CD4-positive, alpha-beta memory T cell (primary cell): ENCODE data around the gene CRYBB1. TPM values are rescaled to one million over a fixed set of nuclear protein-coding genes. Genes with fewer than 3 reads are reported as not detected.
A peak's percentile ranks its signal among the peaks of the same experiment; 100 is the strongest.

Experiments
- CTCF ChIA-PET: fragments of 350-600 bp; sonication (Branson Sonifier 250); formaldehyde crosslinking; loops from one replicate; lab custom pipeline; 2021; ENCODE audit warnings: inconsistent platforms; ENCODE audit not compliant: partially characterized antibody; lab: Charles Lee
- POLR2A ChIA-PET: fragments of 350-600 bp; sonication (Branson Sonifier 250); formaldehyde crosslinking; loops from one replicate; lab custom pipeline; 2021; ENCODE audit not compliant: partially characterized antibody; lab: Charles Lee
- DNase-seq, 5 donors: peaks; one replicate each; pipeline versions ENCODE4 v3.0.0 to v3.0.0-alpha.2; 2020 to 2022; ENCODE audit warnings: mixed read lengths in 1 of 5
- H3K27ac ChIP-seq: one replicate; pipeline ENCODE4 v1.7.0; 2013; ENCODE audit warnings: low read depth, low read length
- H3K27me3 ChIP-seq: 2 replicates; pipeline ENCODE4 v1.7.0; 2013; ENCODE audit warnings: mild to moderate bottlenecking, low read length, moderate library complexity; ENCODE audit not compliant: insufficient read depth
- H3K36me3 ChIP-seq: 2 replicates; pipeline ENCODE4 v1.7.0; 2013; ENCODE audit warnings: mild to moderate bottlenecking, low read length, moderate library complexity; ENCODE audit not compliant: insufficient read depth
- H3K4me1 ChIP-seq: 2 replicates; pipeline ENCODE4 v1.7.0; 2013; ENCODE audit warnings: mild to moderate bottlenecking, low read length, moderate library complexity; ENCODE audit not compliant: insufficient read depth
- H3K4me3 ChIP-seq, 2 donors: one replicate each; pipeline ENCODE4 v1.7.0; 2013; ENCODE audit warnings: low read length in 2 of 2, mild to moderate bottlenecking in 1 of 2
- H3K9me3 ChIP-seq, 2 donors: one replicate each; pipeline ENCODE4 v1.7.0; 2013; ENCODE audit warnings: low read length in 2 of 2, control low read depth in 1 of 2; ENCODE audit not compliant: control insufficient read depth in 1 of 2
- H3K27ac Mint-ChIP-seq, 7 donors: one replicate each; pipeline ENCODE4 v1.8.0; 2020 to 2021; ENCODE audit warnings: mixed read lengths in 7 of 7, mild to moderate bottlenecking in 6 of 7, inconsistent platforms in 3 of 7, moderate library complexity in 3 of 7
- H3K27me3 Mint-ChIP-seq, 2 donors: one replicate each; pipeline ENCODE4 v1.8.0; 2020 to 2021; ENCODE audit warnings: mixed read lengths in 2 of 2
- H3K36me3 Mint-ChIP-seq, 2 donors: one replicate each; pipeline ENCODE4 v1.8.0; 2020 to 2021; ENCODE audit warnings: mixed read lengths in 2 of 2, inconsistent platforms in 1 of 2, mild to moderate bottlenecking in 1 of 2
- H3K4me1 Mint-ChIP-seq, 4 donors: one replicate each; pipeline ENCODE4 v1.8.0; 2020 to 2021; ENCODE audit warnings: mixed read lengths in 4 of 4, mild to moderate bottlenecking in 1 of 4
- H3K4me3 Mint-ChIP-seq, 8 donors: one replicate each; pipeline ENCODE4 v1.8.0; 2020 to 2021; ENCODE audit warnings: mixed read lengths in 8 of 8, mild to moderate bottlenecking in 7 of 8, moderate library complexity in 6 of 8, inconsistent platforms in 3 of 8
- H3K9me3 Mint-ChIP-seq, 8 donors: one replicate each; pipeline ENCODE4 v1.8.0; 2020 to 2021; ENCODE audit warnings: mixed read lengths in 8 of 8, mild to moderate bottlenecking in 5 of 8, inconsistent platforms in 3 of 8, moderate library complexity in 1 of 8
- intact Hi-C: fragments of 100-400 bp; cut with micrococcal nuclease; formaldehyde crosslinking; loops from one replicate; pipeline ENCODE4 v1.15.1; 2023
- polyA plus RNA-seq, 2 donors: library from polyadenylated mRNA; unstranded; fragments of 300-500 nt; fragmentation: Illumina TruSeq; gene quantifications; one replicate each; pipeline ENCODE4 v1.2.3, GENCODE V29; 2021
- total RNA-seq, 2 experiments: library from RNA; stranded (reverse); gene quantifications; one replicate each; pipeline ENCODE4 v1.2.3, GENCODE V29; 2021

Gene CRYBB1
- total and polyA plus RNA-seq, 4 experiments from 2014 or later = not detected

GRCh38 chr22:26610072-26610958, 7.5 kb downstream of the CRYBB1 start:
- peak; percentile 11 to 46 (median 22) for DNase-seq
- Histone ChIP-seq H3K9me3 (no peaks in the 10 kb centered on the region), H3K27ac (no peak overlapping the region), H3K4me1 (peaks cover 21% of the 10 kb centered on the region), H3K27me3 (no peaks in the 10 kb centered on the region), H3K36me3 (no peaks in the 10 kb centered on the region), H3K4me3 (no peak overlapping the region)
- intact Hi-C loops = no loop called here
- H3K27ac Mint-ChIP-seq = peak overlapping the region in 6 of 7 donors; percentile 32 to 89 (median 64)
- no peaks in the 10 kb centered on the region for H3K36me3 Mint-ChIP-seq
- CTCF ChIA-PET = interaction anchor here (0.7 to 1.3 kb wide), 3 partner anchors 32 to 55 kb away, joined by 3 read pairs; no protein-coding TSS in a partner anchor
- H3K4me1 Mint-ChIP-seq = peaks cover 15 to 34% (median 18%) of the 10 kb centered on the region in 4 donors
- POLR2A ChIA-PET = interaction anchor here (0.7 to 1.4 kb wide), 4 partner anchors 14 to 63 kb away, joined by 3 to 7 read pairs (median 4); no protein-coding TSS in a partner anchor
- H3K9me3 Mint-ChIP-seq = peaks cover 0 to 2% (median 0%) of the 10 kb centered on the region in 8 donors
- H3K4me3 Mint-ChIP-seq = peak overlapping the region in 7 of 8 donors; percentile 30 to 75 (median 64)
- H3K27me3 Mint-ChIP-seq = peaks cover 0 to 3% of the 10 kb centered on the region in 2 donors

GRCh38 chr22:26609287-26609686, 8.5 kb downstream of the CRYBB1 start:
- Mint-ChIP-seq H3K9me3 (peaks cover 0 to 2% (median 0%) of the 10 kb centered on the region in 8 donors), H3K27me3 (peaks cover 0 to 3% of the 10 kb centered on the region in 2 donors), H3K4me1 (peaks cover 15 to 34% (median 18%) of the 10 kb centered on the region in 4 donors), H3K27ac (peak overlapping the region in 3 of 7 donors; percentile 18 to 58 (median 25)), H3K4me3 (peak overlapping the region in 2 of 8 donors; percentile 2 to 5), H3K36me3 (no peaks in the 10 kb centered on the region)
- intact Hi-C loops = no loop called here
- no peaks in the 10 kb centered on the region for H3K36me3 ChIP-seq
- peaks cover 21% of the 10 kb centered on the region for H3K4me1 ChIP-seq
- H3K27me3 ChIP-seq = no peaks in the 10 kb centered on the region
- DNase-seq = no peak
- H3K9me3 ChIP-seq = no peaks in the 10 kb centered on the region
- H3K4me3 ChIP-seq = no peak overlapping the region
- POLR2A ChIA-PET = interaction anchor here (1.1 kb wide), 1 partner anchor 17 kb away, joined by 3 read pairs; no protein-coding TSS in a partner anchor
- CTCF ChIA-PET = no interaction called here
- H3K27ac ChIP-seq = no peak overlapping the region

- Mint-ChIP-seq H3K4me1 (peaks cover 15 to 31% (median 20%) of the 10 kb centered on the region in 4 donors), H3K36me3 (no peaks in the 10 kb centered on the region), H3K4me3 (no peak overlapping the region), H3K27ac (no peak overlapping the region), H3K9me3 (peaks cover 0 to 2% (median 0%) of the 10 kb centered on the region in 8 donors), H3K27me3 (peaks cover 0 to 3% of the 10 kb centered on the region in 2 donors)
- H3K4me3 ChIP-seq = no peak overlapping the region
- no peaks in the 10 kb centered on the region for H3K36me3 ChIP-seq
- POLR2A ChIA-PET = interaction anchor here (1.1 kb wide), 1 partner anchor 16 kb away, joined by 3 read pairs; no protein-coding TSS in a partner anchor
- H3K27me3 ChIP-seq = no peaks in the 10 kb centered on the region
- intact Hi-C loops = no loop called here
- peaks cover 21% of the 10 kb centered on the region for H3K4me1 ChIP-seq
- no peak for DNase-seq
- no peak overlapping the region for H3K27ac ChIP-seq
- no peaks in the 10 kb centered on the region for H3K9me3 ChIP-seq
- CTCF ChIA-PET = no interaction called here
Observed at GRCh38 chr22:26608129-26608528, 9.7 kb downstream of the CRYBB1 start.

GRCh38 chr22:26606611-26607010, 11.2 kb downstream of the CRYBB1 start:
- POLR2A ChIA-PET = no interaction called here
- Histone ChIP-seq H3K27ac (no peak overlapping the region), H3K27me3 (no peaks in the 10 kb centered on the region), H3K4me3 (no peak overlapping the region), H3K9me3 (no peaks in the 10 kb centered on the region), H3K36me3 (no peaks in the 10 kb centered on the region), H3K4me1 (peaks cover 21% of the 10 kb centered on the region)
- intact Hi-C loops = no loop called here
- no peak for DNase-seq
- H3K4me1 Mint-ChIP-seq = peaks cover 15 to 25% (median 19%) of the 10 kb centered on the region in 4 donors
- CTCF ChIA-PET = no interaction called here
- H3K27me3 Mint-ChIP-seq = no peaks in the 10 kb centered on the region
- no peaks in the 10 kb centered on the region for H3K9me3 Mint-ChIP-seq
- H3K4me3 Mint-ChIP-seq = no peak overlapping the region
- H3K36me3 Mint-ChIP-seq = no peaks in the 10 kb centered on the region
- no peak overlapping the region for H3K27ac Mint-ChIP-seq

GRCh38 chr22:26604368-26604767, 13.5 kb downstream of the CRYBB1 start:
- Mint-ChIP-seq H3K27me3 (no peaks in the 10 kb centered on the region), H3K27ac (peak overlapping the region in 2 of 7 donors; percentile 16 to 42), H3K9me3 (peaks cover 0 to 2% (median 0%) of the 10 kb centered on the region in 8 donors), H3K4me3 (no peak overlapping the region), H3K4me1 (peaks cover 3 to 9% (median 5%) of the 10 kb centered on the region in 4 donors), H3K36me3 (no peaks in the 10 kb centered on the region)
- Histone ChIP-seq H3K4me3 (no peak overlapping the region), H3K27ac (no peak overlapping the region), H3K36me3 (no peaks in the 10 kb centered on the region), H3K27me3 (no peaks in the 10 kb centered on the region), H3K9me3 (no peaks in the 10 kb centered on the region), H3K4me1 (peaks cover 3% of the 10 kb centered on the region)
- intact Hi-C loops = no loop called here
- CTCF ChIA-PET = no interaction called here
- POLR2A ChIA-PET = no interaction called here
- DNase-seq = no peak

GRCh38 chr22:26602127-26602526, 15.7 kb downstream of the CRYBB1 start:
- H3K4me3 ChIP-seq = no peak overlapping the region
- H3K27ac Mint-ChIP-seq = no peak overlapping the region
- H3K27me3 Mint-ChIP-seq = no peaks in the 10 kb centered on the region
- H3K4me1 Mint-ChIP-seq = peaks cover 0 to 6% (median 2%) of the 10 kb centered on the region in 4 donors
- intact Hi-C loops = no loop called here
- DNase-seq = no peak
- ChIA-PET CTCF (no interaction called here), POLR2A (no interaction called here)
- H3K27ac ChIP-seq = no peak overlapping the region
- peaks cover 0 to 2% (median 0%) of the 10 kb centered on the region in 8 donors for H3K9me3 Mint-ChIP-seq
- no peaks in the 10 kb centered on the region for H3K36me3 ChIP-seq
- no peaks in the 10 kb centered on the region for H3K27me3 ChIP-seq
- no peaks in the 10 kb centered on the region for H3K9me3 ChIP-seq
- H3K36me3 Mint-ChIP-seq = no peaks in the 10 kb centered on the region
- no peak overlapping the region for H3K4me3 Mint-ChIP-seq
- H3K4me1 ChIP-seq = no peaks in the 10 kb centered on the region

GRCh38 chr22:26601726-26602125, 16.1 kb downstream of the CRYBB1 start:
- no peaks in the 10 kb centered on the region for H3K27me3 Mint-ChIP-seq
- Histone ChIP-seq H3K9me3 (no peaks in the 10 kb centered on the region), H3K27ac (no peak overlapping the region), H3K36me3 (no peaks in the 10 kb centered on the region), H3K4me3 (no peak overlapping the region), H3K27me3 (no peaks in the 10 kb centered on the region), H3K4me1 (no peaks in the 10 kb centered on the region)
- H3K4me1 Mint-ChIP-seq = peaks cover 0 to 7% (median 3%) of the 10 kb centered on the region in 4 donors
- intact Hi-C loops = no loop called here
- peaks cover 0 to 2% (median 0%) of the 10 kb centered on the region in 8 donors for H3K9me3 Mint-ChIP-seq
- no peak overlapping the region for H3K4me3 Mint-ChIP-seq
- ChIA-PET POLR2A (no interaction called here), CTCF (no interaction called here)
- no peaks in the 10 kb centered on the region for H3K36me3 Mint-ChIP-seq
- no peak overlapping the region for H3K27ac Mint-ChIP-seq
- no peak for DNase-seq
